NCI-H2107 treated with DMSO at 0.1 percent for 48 hours (cell line): Measurements from ENCODE around the gene WASF2.
"Not testable (repeated sequence)": the region's sequence is repeated elsewhere in the genome, so short reads cannot be mapped to it uniquely, and the experiment has no call there.

Experiments used
- DNase-seq: peaks from one replicate; lab custom pipeline; 2025; ENCODE audit not compliant: unreplicated experiment; lab: John Stamatoyannopoulos, UW

WASF2 gene

DNA sequence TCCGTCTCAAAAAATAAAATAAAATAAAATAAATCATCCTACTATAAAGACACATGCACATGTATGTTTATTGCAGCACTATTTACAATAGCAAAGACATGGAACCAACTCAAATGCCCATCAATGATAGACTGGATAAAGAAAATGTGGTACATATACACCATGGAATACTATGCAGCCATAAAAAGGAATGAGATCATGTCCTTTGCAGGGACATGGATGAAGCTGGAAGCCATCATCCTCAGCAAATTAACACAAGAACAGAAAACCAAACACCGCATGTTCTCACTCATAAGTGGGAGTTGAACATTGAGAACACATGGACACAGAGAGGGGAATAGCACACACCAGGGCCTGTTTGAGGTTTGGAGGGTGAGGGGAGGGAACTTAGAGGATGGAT is 11.2 kb upstream of the WASF2 start:
- DNase-seq = not testable (repeated sequence)

GRCh38 chr1:27499142-27499541 is 9.2 kb upstream of the WASF2 start:
- DNase-seq = no peak

DNA sequence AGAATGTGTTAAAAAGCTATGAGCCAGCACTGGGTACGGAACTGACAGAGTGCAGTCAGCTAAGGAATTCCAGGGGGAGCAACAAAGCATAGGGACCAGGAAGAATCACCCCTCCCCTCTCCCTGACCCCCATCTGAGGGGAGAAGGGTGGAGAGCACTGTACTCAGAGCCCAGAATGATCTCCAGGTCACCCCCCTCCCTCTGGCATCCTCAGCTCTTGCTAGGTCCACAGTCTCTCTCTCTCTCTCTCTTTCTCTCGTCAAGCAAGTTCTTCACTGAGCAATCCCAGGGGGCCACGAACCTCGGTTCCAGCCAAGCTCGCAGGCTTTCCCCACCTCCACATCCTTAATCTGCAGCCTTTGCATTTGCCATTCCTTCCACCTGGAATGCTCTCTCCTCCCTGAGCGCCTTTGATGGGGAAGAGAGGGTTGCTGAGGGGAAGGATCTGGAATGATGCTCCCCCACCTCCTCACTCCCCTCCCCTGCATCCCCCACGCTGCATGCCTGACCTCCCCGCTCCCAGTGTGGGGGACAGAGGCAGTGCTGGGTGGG is 6.7 kb upstream of the WASF2 start:
- peak; percentile 72 for DNase-seq

- DNase-seq = no peak
These were observed 2.8 kb upstream of the WASF2 start for GRCh38 chr1:27492796-27493195.

DNA sequence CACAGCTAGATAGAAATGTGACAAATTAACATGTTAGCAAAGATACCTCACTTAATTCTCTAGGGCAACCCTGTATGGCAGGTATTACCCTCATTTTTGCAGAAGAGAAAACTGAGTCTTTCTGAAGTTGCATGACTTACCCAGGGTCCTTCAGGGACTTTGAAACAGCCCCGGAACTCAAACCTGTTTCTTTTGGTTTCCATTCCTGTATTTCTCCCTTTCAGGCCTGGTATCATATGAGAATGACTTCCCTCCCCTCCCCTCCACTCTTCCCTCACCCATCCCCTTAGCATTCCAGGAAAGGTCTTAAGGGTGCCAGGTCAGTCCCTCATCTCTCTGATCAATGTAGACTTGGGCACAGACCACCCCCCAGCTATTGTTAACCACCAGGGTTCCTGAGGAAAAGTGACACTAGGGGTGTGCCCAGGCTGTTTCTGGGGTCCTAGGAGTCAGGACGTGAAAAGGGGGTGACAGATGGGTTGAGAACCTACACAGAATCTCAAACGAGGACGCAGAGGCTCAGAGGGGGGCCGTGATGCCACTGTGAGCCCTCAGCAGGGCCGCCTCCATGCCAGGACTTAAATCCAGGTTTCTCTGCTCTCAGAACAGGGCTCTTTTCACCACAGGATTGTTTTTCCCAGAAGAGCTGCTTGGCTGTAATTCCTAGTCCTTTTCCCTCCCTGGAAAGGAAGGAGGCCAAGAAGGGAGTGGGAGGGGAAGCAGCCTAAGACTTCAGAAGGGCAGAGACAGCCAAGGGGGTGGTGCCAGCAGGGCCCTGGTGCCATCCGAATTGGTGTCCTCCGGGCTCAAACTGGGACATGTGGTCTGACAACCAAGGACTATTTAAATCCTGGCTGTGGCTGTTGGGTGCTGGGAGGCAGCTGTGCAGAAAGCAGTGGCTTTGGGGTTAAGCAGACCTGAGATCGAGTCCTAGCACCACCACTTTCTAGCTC is 2.1 kb upstream of the WASF2 start:
- no peak for DNase-seq

GRCh38 chr1:27489501-27489972 is 430 bp downstream of the WASF2 start:
- no peak for DNase-seq

- DNase-seq = no peak
These were observed 1.7 kb downstream of the WASF2 start for GRCh38 chr1:27487966-27488884.

DNA sequence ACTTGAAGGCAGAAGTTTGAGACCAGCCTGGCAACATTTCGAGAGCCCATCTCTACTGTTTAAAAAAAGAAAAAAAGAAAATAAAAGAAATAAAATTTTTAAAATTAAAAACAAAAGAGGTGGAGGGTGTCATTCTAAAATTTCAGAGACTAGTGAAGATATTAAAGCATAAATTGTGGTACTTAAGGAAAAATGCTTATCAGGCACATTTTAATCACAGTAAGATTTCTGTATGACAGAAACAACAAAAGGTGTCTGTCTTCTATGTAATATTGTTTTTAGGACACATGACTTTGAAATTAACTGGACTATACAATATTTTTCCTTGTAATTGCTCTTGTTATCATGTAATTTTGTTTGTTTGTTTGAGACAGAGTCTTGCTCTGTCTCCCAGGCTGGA is 4.6 kb downstream of the WASF2 start:
- no peak for DNase-seq

DNA sequence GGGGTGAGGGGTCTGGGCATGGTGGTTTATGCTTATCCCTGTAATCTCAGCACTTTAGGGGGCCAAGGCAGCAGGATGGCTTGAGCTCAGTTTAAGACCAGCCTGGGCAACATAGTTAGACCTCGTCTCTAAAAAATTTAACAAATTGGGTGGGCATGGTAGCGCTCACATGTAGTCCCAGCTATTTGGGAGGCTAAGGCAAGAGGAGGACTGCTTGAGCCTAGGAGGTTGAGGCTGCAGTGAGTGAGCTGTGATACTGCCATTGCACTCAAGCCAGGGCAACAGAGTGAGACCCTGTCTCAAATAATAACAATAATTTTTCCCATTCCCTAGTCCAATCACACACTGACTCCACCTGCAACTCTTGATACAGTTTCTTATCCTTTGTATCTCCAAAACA is 6.3 kb downstream of the WASF2 start:
- DNase-seq = no peak

DNA sequence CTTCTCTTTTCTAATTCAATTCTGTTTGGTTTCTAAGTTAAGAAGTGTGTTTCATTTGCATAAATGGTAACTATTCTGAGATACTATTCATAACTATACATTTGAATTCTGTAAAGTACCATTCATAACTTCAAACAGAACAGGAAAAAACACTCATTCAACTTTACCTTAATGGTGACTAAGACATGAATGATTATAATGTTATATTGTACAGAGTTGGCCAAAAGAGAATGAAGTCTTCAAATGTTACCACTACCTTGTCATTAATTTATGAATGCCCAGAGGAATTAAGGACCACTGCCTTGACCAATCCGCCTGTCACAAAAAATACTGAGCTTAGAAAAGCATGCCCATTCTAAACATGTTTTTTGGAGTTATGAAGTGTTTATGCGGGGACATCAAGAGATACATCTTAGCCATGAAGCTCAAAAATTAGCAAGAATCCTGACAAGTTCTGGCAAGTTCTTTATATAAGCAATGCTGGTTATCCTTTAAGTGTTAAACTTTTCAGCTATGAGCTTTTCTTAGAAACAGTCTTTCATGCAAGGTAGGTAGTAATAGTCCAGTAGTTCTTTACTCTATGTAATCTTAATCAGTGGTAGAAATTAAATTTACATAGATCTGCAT is 7.9 kb downstream of the WASF2 start:
- DNase-seq = no peak

DNA sequence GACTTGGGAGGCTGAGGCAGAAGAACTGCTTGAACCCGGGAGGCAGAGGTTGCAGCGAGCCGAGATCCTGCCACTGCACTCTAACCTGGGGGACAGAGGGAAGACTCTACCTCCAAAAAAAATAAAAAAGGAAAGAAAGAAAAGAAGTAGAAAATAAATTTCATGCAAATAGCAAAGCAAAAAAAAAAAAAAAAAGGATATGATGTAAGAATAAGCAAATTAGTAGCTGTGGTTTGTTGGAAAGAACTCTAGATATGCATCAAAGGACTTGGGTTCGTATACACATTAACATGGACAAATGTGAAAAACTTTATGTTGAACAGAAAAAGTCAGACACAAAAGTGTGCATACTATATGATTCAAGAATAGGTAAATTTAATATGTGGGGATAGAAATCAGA is 11.9 kb downstream of the WASF2 start:
- no peak for DNase-seq

- no peak for DNase-seq
These were observed 13.7 kb downstream of the WASF2 start for GRCh38 chr1:27476237-27476636.

GRCh38 chr1:27475720-27476119 is 14.2 kb downstream of the WASF2 start:
- DNase-seq = no peak

- DNase-seq = no peak
These were observed 16.2 kb downstream of the WASF2 start for GRCh38 chr1:27473755-27474154.

DNA sequence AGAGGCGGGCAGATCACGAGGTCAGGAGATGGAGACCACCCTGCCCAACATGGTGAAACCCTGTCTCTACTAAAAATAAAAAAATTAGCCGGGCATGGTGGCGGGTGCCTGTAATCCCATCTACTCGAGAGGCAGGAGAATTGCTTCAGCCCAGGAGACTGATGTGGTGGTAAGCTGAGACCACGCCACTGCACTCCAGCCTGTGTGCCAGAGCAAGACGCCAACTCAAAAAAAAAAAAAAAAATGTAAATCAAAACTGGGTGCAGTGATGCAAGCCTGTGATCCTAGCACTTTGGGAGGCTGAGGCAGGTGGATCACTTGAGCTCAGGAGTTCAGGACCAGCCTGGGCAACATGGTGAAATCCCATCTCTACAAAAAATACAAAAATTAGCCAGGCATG is 17.9 kb downstream of the WASF2 start:
- not testable (repeated sequence) for DNase-seq

GRCh38 chr1:27471477-27471876 is 18.5 kb downstream of the WASF2 start:
- DNase-seq = no peak

DNA sequence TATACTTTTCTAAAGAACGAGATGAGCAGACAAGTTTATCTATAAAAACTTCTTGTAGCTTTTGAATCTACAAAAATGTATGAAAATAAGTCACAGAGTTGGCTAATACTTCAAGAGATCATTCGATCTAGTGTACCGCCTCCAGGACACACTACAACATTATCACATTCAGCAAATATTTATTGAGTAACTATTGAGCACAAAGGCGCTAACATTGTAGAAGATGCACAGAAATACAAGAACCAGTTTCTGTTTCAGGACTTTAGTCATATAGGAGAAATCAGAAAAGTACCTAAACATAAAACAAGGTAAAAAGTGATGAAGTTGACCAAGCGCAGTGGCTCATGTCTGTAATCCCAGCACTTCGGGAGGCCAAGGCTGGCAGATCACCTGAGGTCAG is 20.6 kb downstream of the WASF2 start:
- no peak for DNase-seq

DNA sequence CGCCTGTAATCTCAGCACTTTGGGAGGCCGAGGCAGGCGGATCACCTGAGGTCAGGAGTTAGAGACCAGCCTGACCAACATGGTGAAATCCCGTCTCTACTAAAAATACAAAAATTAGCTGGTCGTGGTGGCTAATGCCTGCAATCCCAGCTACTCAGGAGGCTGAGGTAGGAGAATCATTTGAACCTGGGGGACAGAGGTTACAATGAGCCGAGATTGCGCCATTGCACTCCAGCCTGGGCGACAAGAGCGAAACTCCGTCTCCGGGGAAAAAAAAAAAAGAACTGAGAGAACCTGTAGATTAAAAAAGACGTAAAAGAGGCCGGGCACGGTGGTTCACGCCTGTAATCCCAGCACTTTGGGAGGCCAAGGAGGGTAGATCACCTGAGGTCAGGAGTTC is 21.6 kb downstream of the WASF2 start:
- DNase-seq = not testable (repeated sequence)

DNA sequence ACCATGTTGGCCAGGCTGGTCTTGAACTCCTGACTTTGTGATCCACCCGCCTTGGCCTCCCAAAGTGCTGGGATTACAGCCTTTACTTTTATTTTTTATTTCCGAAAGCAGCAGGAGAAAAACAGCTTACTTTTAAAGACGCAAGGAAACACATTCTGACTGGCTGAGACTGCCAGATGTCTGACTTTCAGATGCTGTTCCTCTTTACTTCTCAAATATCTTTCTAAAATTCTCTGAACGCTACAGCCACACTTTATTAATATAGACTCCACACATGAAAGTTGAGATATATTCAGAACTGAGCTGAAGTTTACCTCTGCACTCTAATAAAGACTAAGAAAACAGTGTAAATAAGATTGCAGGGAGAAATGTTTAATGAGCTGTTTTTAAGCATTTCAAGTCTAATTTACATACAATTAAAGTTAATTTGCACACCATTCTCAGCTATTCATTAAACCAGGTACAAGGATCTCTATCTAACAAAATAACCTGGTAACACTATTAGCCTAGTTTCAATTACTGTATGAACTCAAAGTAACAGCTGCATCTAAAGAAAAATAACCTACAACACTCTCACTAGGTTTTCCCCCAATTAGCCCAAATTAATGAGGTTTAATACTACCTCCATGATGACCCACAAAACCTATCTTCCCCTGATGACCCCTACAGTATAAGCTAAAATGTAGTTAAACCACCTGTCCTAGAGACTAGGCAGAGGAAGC is 24.9 kb downstream of the WASF2 start:
- no peak for DNase-seq

DNA sequence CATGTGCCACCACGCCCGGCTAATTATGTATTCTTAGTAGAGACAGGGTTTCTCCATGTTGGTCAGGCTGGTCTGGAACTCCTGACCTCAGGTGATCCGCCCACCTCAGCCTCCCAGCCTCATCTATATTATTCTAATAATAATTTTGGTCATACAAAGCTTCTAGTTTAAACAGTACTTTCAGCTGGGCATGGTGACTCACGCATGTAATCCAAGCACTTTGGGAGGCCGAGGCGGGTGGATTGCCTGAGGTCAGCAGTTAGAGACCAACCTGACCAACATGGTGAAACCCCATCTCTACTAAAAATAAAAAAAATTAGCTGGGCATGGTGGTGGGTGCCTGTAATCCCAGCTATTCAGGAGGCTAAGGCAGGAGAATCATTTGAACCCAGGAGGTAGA is 26.1 kb downstream of the WASF2 start:
- not testable (repeated sequence) for DNase-seq
